Brain microvascular endothelial cell (primary cell): ENCODE measurements around the gene SH3GL2.
A peak's percentile ranks its signal among the peaks of the same experiment; 100 is the strongest.

ENCODE experiments used
- DNase-seq: peaks from one replicate; pipeline ENCODE4 v3.0.0-alpha.2; 2020
- H3K27ac ChIP-seq: fragments of 250-450 bp; sonication (Bioruptor Pico); 2 replicates; pipeline ENCODE4 v1.5.1; 2020; ENCODE audit warnings: mild to moderate bottlenecking, moderate library complexity
- H3K27me3 ChIP-seq: fragments of 250-450 bp; sonication (Bioruptor Pico); replicated peaks from 2 replicates; pipeline ENCODE4 v1.5.1; 2020; ENCODE audit warnings: mild to moderate bottlenecking
- H3K36me3 ChIP-seq: fragments of 250-450 bp; sonication (Bioruptor Pico); replicated peaks from 2 replicates; pipeline ENCODE4 v1.5.1; 2020; ENCODE audit warnings: mild to moderate bottlenecking
- H3K4me3 ChIP-seq: 2 replicates; pipeline ENCODE4 v1.5.1; 2011; ENCODE audit warnings: low read depth, mild to moderate bottlenecking, control low read depth, low read length, moderate library complexity
- in situ Hi-C: cut with HindIII; loops from 2 replicates; pipeline ENCODE4 v1.10.0; 2017; ENCODE audit warnings: low sequenced_read_pairs, low pct_ligation_motif_present
- TF ChIP-seq, protein P1 (sequence below): IDR thresholded peaks from 2 replicates; pipeline ENCODE4 v1.5.1; 2011; ENCODE audit warnings: low read depth, mild to moderate bottlenecking, moderate library complexity, low read length, control low read depth, inconsistent platforms; ENCODE audit errors: missing control alignments

SH3GL2 gene

GRCh38 chr9:17735859-17736258 lies 157.0 kb downstream of the SH3GL2 start:
- no peaks in the 10 kb centered on the region for H3K27me3 ChIP-seq
- TF ChIP-seq, protein P1, sequence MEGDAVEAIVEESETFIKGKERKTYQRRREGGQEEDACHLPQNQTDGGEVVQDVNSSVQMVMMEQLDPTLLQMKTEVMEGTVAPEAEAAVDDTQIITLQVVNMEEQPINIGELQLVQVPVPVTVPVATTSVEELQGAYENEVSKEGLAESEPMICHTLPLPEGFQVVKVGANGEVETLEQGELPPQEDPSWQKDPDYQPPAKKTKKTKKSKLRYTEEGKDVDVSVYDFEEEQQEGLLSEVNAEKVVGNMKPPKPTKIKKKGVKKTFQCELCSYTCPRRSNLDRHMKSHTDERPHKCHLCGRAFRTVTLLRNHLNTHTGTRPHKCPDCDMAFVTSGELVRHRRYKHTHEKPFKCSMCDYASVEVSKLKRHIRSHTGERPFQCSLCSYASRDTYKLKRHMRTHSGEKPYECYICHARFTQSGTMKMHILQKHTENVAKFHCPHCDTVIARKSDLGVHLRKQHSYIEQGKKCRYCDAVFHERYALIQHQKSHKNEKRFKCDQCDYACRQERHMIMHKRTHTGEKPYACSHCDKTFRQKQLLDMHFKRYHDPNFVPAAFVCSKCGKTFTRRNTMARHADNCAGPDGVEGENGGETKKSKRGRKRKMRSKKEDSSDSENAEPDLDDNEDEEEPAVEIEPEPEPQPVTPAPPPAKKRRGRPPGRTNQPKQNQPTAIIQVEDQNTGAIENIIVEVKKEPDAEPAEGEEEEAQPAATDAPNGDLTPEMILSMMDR, result no peak
- no peak overlapping the region for H3K4me3 ChIP-seq
- in situ Hi-C loops, result no loop called here
- H3K27ac ChIP-seq, result no peak overlapping the region
- DNase-seq, result no peak
- no peaks in the 10 kb centered on the region for H3K36me3 ChIP-seq

- H3K36me3 ChIP-seq, result no peaks in the 10 kb centered on the region
Measured at GRCh38 chr9:17739022-17739421, 160.2 kb downstream of the SH3GL2 start.

DNA sequence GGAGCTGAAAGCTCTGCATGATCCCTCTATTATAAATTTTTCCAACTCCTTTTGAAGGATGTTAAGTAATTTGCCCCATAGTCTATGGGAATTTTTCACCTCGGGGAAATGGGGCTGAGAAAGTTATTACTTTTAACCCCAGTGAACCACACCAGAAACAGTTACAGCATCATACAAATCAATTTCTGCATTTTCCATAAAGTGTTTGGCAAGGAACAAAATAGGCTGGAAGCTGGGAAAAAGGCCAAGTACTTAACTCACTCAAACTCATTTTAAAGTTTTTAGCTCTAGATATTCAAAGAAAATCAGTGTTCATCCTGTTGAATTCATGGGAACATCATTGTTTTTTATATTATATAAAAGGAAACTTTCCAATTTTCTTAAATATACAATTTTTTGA lies 160.9 kb downstream of the SH3GL2 start:
- DNase-seq, result no peak
- H3K27me3 ChIP-seq, result no peaks in the 10 kb centered on the region
- TF ChIP-seq, protein P1, result no peak
- no peak overlapping the region for H3K4me3 ChIP-seq
- no peaks in the 10 kb centered on the region for H3K36me3 ChIP-seq
- in situ Hi-C loops, result no loop called here
- H3K27ac ChIP-seq, result no peak overlapping the region

More at GRCh38 chr9:17739022-17739421, 160.2 kb downstream of the SH3GL2 start:
- Histone ChIP-seq H3K4me3 (no peak overlapping the region), H3K27ac (no peak overlapping the region), H3K27me3 (no peaks in the 10 kb centered on the region)
- TF ChIP-seq, protein P1, result no peak
- in situ Hi-C loops, result no loop called here
- DNase-seq, result no peak

- in situ Hi-C loops, result no loop called here
- Histone ChIP-seq H3K27me3 (no peaks in the 10 kb centered on the region), H3K4me3 (no peak overlapping the region), H3K27ac (no peak overlapping the region), H3K36me3 (no peaks in the 10 kb centered on the region)
- TF ChIP-seq, protein P1, result peak; percentile 30
- DNase-seq, result no peak
Measured at GRCh38 chr9:17742067-17742466, 163.2 kb downstream of the SH3GL2 start.

DNA sequence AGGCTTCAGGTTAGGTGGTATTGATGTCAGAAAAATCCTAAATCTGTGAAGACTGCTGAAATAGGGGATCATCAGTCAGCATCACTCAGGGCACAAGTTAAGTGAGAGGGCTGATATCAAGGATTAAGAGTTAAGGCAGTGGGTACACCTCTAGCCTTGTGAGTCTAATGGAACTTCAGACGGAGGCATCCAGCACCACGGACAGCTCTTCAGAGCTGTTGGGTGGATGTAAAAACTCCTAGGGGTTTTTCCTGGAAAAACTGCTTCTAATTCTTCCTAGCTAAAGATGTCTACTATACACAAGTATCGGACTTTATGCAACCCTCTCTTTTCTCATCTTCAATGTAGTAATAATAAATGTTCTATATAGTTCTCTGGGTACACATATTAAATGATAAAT lies 165.9 kb downstream of the SH3GL2 start:
- DNase-seq, result no peak
- in situ Hi-C loops, result no loop called here
- Histone ChIP-seq H3K27me3 (no peaks in the 10 kb centered on the region), H3K36me3 (no peaks in the 10 kb centered on the region), H3K27ac (no peak overlapping the region), H3K4me3 (no peak overlapping the region)
- TF ChIP-seq, protein P1, result no peak

DNA sequence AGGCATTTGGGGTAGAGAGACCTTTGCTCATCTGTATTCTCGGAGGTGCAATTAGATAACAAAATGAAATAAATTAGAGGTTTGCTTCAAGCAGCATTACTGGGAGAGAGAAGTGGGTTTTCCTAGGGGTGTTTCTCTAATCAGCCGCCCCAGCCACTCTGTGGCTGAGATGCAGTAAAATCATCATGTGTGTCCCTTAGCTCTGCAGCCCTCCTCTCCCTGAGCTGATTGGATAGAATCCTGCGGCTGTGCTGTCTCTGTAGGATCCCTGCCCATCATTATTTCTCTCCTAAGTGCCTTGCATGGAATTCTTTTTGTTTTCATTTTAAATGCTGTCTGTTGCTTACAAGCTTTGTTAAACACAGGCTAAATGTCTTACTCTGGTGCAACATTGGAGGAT lies 171.4 kb downstream of the SH3GL2 start:
- TF ChIP-seq, protein P1, result no peak
- Histone ChIP-seq H3K27me3 (no peaks in the 10 kb centered on the region), H3K27ac (no peak overlapping the region), H3K4me3 (no peak overlapping the region), H3K36me3 (no peaks in the 10 kb centered on the region)
- in situ Hi-C loops, result no loop called here
- no peak for DNase-seq
